ENCODE measurements around the gene SYT15. TPM values are rescaled to one million over a fixed set of nuclear protein-coding genes. Genes with fewer than 3 reads are reported as not detected.

SYT15 gene
- total RNA-seq, 1 experiment from 2014 or later, result 0.28 TPM

DNA sequence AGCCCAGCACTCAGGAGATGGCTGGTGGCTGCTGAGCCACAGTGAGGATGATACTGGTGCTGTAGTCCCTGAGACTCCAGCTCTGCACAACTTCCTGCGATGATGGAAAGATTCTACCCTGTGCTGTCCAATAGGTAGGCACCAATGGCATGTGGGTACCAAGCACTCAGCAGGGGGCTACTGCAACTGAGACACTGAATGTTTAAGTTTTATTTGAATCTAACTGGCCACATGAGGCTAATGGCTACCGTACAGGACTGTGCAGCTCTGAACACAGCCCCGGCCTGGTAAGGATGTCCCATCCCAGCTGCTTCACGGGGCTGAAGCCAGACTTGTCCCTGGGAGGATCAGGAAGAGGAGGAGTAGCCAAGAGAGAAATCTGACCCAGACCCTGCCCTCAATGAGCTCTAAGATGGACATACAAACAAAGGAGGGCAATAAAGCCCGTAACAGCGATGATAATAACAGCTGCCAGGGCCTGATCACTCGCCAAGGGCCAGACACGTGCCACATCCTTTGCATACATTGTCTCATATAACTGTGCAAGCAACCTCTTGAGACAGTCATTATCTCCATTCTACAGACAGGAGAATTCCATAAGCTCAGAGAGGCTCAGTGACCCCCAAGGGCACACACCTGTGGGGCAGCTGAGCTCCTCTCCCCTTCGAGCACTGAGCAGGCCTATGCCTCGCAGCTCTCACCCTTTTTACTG, 26.2 kb upstream of the SYT15 start:
- Histone ChIP-seq H3K4me1 (ENCODE audit: control insufficient read depth, insufficient read depth, low read length) (peaks cover 11% of the 10 kb centered on the region), H3K9me3 (ENCODE audit: control insufficient read depth, insufficient read depth, low read depth, low read length) (no peaks in the 10 kb centered on the region), H3K36me3 (ENCODE audit: control insufficient read depth, insufficient read depth, low read length) (no peaks in the 10 kb centered on the region), H3K27me3 (ENCODE audit: control insufficient read depth, insufficient read depth, low read length) (no peaks in the 10 kb centered on the region), H3K4me3 (ENCODE audit: low read depth in 2 of 2, low read length in 2 of 2) (no peak overlapping the region), H3K27ac (ENCODE audit: low read length) (no peak overlapping the region)
- TF ChIP-seq TCF7L2 (IDR thresholded peaks at IDR 0.05; ENCODE audit: low read depth, low read length), result no peak
- TF ChIP-seq, protein P1, sequence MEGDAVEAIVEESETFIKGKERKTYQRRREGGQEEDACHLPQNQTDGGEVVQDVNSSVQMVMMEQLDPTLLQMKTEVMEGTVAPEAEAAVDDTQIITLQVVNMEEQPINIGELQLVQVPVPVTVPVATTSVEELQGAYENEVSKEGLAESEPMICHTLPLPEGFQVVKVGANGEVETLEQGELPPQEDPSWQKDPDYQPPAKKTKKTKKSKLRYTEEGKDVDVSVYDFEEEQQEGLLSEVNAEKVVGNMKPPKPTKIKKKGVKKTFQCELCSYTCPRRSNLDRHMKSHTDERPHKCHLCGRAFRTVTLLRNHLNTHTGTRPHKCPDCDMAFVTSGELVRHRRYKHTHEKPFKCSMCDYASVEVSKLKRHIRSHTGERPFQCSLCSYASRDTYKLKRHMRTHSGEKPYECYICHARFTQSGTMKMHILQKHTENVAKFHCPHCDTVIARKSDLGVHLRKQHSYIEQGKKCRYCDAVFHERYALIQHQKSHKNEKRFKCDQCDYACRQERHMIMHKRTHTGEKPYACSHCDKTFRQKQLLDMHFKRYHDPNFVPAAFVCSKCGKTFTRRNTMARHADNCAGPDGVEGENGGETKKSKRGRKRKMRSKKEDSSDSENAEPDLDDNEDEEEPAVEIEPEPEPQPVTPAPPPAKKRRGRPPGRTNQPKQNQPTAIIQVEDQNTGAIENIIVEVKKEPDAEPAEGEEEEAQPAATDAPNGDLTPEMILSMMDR (IDR thresholded peaks at IDR 0.05), result no peak
- no TSS peak for BruUV-seq (replicated peaks)
- ChIA-PET POLR2A (no interaction called here), CTCF (no interaction called here)
- intact Hi-C loops (cut with micrococcal nuclease; ENCODE audit: unreplicated experiment), result no loop called here
- DNase-seq (ENCODE audit: low read depth, low spot score) (no peak), ATAC-seq (no peak)
- in situ Hi-C loops (cut with HindIII; ENCODE audit: low pct_unique_long_range_greater_than_20kb, low sequenced_read_pairs), result no loop called here

DNA sequence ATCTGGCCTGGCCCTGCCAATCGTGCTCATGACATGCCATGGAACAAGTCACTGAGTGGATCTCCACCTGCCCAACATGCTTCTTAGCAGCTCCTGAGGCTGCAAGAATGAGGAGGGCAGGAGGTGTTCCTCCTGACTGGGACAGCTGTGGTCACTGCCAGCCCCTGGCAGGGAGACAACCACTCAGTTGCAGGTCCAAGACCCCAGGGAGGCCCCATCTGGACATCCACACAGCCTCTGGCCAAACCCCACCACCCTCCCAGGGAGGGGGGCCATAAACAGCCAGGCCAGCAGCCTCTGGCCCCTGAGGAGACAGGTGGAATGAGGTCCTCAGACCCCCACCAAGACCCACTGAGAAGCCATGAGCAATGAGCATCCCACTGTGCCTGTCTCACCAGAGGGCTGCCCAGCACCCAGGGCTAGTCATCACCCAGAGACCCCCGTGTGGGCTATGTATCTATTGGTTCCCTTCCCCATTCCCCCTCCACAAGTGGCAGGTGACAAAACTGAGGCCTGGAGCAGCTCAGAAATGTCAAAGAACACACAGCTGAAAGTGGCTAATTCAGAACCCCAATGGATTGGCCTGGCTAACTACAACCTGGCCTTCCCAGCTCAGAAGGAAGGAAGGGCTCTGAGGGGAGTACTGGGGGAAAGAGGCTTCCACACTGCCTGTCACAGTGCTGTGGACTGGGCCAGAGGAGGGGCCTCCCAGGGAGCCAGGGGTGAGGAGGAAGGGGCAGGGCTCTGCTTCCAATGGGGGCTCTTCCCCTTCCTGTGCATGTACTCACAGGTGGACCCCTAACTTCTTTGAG, 25.5 kb upstream of the SYT15 start:
- peaks cover 18% of the 10 kb centered on the region for H3K4me1 ChIP-seq (ENCODE audit: control insufficient read depth, insufficient read depth, low read length)
- H3K4me3 ChIP-seq (ENCODE audit: low read depth in 2 of 2, low read length in 2 of 2), result no peak overlapping the region
- TF ChIP-seq TCF7L2 (IDR thresholded peaks at IDR 0.05; ENCODE audit: low read depth, low read length) (no peak), SIN3A (IDR thresholded peaks at IDR 0.05; ENCODE audit: borderline replicate concordance, insufficient read depth, low read depth, low read length) (no peak), POLR2AphosphoS5 (IDR thresholded peaks at IDR 0.05; ENCODE audit: low read depth, low read length) (no peak)
- TF ChIP-seq, protein P1 (IDR thresholded peaks at IDR 0.05), result no peak
- TF ChIP-seq, protein P2, sequence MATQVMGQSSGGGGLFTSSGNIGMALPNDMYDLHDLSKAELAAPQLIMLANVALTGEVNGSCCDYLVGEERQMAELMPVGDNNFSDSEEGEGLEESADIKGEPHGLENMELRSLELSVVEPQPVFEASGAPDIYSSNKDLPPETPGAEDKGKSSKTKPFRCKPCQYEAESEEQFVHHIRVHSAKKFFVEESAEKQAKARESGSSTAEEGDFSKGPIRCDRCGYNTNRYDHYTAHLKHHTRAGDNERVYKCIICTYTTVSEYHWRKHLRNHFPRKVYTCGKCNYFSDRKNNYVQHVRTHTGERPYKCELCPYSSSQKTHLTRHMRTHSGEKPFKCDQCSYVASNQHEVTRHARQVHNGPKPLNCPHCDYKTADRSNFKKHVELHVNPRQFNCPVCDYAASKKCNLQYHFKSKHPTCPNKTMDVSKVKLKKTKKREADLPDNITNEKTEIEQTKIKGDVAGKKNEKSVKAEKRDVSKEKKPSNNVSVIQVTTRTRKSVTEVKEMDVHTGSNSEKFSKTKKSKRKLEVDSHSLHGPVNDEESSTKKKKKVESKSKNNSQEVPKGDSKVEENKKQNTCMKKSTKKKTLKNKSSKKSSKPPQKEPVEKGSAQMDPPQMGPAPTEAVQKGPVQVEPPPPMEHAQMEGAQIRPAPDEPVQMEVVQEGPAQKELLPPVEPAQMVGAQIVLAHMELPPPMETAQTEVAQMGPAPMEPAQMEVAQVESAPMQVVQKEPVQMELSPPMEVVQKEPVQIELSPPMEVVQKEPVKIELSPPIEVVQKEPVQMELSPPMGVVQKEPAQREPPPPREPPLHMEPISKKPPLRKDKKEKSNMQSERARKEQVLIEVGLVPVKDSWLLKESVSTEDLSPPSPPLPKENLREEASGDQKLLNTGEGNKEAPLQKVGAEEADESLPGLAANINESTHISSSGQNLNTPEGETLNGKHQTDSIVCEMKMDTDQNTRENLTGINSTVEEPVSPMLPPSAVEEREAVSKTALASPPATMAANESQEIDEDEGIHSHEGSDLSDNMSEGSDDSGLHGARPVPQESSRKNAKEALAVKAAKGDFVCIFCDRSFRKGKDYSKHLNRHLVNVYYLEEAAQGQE (IDR thresholded peaks at IDR 0.05; ENCODE audit: insufficient read depth in 1 of 2, low read depth in 2 of 2, low read length in 1 of 2), result no peak
- intact Hi-C loops (cut with micrococcal nuclease; ENCODE audit: unreplicated experiment) (no loop called here), in situ Hi-C loops (cut with HindIII; ENCODE audit: low pct_unique_long_range_greater_than_20kb, low sequenced_read_pairs) (no loop called here)
- DNase-seq (ENCODE audit: low read depth, low spot score) (no peak), ATAC-seq (no peak)
- ChIA-PET POLR2A (no interaction called here), CTCF (no interaction called here)
- BruUV-seq (replicated peaks), result no TSS peak
- H3K27me3 ChIP-seq (ENCODE audit: control insufficient read depth, insufficient read depth, low read length), result no peaks in the 10 kb centered on the region
- H3K27ac ChIP-seq (ENCODE audit: low read length), result no peak overlapping the region
- H3K9me3 ChIP-seq (ENCODE audit: control insufficient read depth, insufficient read depth, low read depth, low read length), result no peaks in the 10 kb centered on the region
- H3K36me3 ChIP-seq (ENCODE audit: control insufficient read depth, insufficient read depth, low read length), result no peaks in the 10 kb centered on the region
